Progenitor cell of endocrine pancreas (in vitro differentiated cells): ENCODE results near the gene CCDC107. TPM values are rescaled to one million over a fixed set of nuclear protein-coding genes. Genes with fewer than 3 reads are reported as not detected.

ENCODE experiments used
- DNase-seq: peaks from one replicate; pipeline ENCODE4 v3.0.0; 2021; ENCODE audit warnings: low spot score; ENCODE audit not compliant: unreplicated experiment
- H3K27ac Mint-ChIP-seq: 2 replicates; pipeline ENCODE4 v1.8.0; 2021; ENCODE audit warnings: mild to moderate bottlenecking, moderate library complexity, mixed read lengths
- H3K27me3 Mint-ChIP-seq: 2 replicates; pipeline ENCODE4 v1.8.0; 2021; ENCODE audit warnings: mixed read lengths
- H3K36me3 Mint-ChIP-seq: 2 replicates; pipeline ENCODE4 v1.8.0; 2022; ENCODE audit warnings: mixed read lengths; ENCODE audit not compliant: insufficient read depth
- H3K4me1 Mint-ChIP-seq: 2 replicates; pipeline ENCODE4 v1.8.0; 2021; ENCODE audit warnings: low read depth, mixed read lengths
- H3K4me3 Mint-ChIP-seq: 2 replicates; pipeline ENCODE4 v1.8.0; 2021; ENCODE audit warnings: low read depth, mild to moderate bottlenecking, moderate library complexity, mixed read lengths
- H3K9me3 Mint-ChIP-seq: 2 replicates; pipeline ENCODE4 v1.8.0; 2021; ENCODE audit warnings: low read depth, mixed read lengths
- total RNA-seq: library from RNA; stranded (reverse); gene quantifications from 2 replicates; pipeline ENCODE4 v1.2.1, GENCODE V29; 2021
- TF ChIP-seq, protein P1 (sequence below): fragments of 200-600 bp; sonication (generic); IDR thresholded peaks from one replicate; pipeline ENCODE4 v1.5.0; 2021; ENCODE audit warnings: antibody characterized with exemption, mild to moderate bottlenecking; ENCODE audit not compliant: unreplicated experiment

CCDC107 gene
- total RNA-seq, 1 donor from 2014 or later = 18.8 TPM

DNA sequence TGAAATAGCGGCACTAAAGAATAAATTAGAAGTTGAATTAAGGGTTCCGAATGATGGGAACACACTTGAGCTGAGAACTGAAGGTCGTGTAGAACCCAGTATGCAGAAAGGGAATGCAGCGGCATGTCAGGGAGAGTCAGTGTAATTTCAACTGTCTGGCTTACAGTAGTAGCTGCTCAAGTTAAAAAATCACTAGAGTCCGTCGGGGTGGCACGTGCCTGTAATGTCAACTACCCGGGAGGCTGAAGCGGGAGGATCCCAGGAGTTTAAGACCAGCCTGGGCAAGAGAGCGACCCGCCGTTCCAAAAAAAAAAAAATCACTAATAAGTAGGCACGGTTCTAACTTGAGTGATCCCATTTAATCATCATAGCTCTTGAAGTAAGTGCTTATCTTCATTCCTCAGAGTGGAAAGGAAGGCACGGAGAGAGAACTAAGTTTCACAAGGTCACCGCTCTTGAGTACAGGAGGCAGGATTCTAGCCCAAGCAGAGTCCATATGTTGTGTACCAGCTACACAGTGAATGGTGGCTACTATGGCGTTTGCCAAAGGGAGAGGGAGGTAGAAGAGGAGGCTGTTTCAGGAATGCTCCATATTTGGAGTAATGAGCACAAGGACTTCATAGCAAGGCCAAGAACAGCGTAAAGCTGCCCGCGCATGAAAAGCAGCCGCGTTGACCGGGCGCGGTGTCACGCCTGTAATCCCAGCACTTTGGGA lies 1.1 kb upstream of the CCDC107 start:
- TF ChIP-seq, protein P1, sequence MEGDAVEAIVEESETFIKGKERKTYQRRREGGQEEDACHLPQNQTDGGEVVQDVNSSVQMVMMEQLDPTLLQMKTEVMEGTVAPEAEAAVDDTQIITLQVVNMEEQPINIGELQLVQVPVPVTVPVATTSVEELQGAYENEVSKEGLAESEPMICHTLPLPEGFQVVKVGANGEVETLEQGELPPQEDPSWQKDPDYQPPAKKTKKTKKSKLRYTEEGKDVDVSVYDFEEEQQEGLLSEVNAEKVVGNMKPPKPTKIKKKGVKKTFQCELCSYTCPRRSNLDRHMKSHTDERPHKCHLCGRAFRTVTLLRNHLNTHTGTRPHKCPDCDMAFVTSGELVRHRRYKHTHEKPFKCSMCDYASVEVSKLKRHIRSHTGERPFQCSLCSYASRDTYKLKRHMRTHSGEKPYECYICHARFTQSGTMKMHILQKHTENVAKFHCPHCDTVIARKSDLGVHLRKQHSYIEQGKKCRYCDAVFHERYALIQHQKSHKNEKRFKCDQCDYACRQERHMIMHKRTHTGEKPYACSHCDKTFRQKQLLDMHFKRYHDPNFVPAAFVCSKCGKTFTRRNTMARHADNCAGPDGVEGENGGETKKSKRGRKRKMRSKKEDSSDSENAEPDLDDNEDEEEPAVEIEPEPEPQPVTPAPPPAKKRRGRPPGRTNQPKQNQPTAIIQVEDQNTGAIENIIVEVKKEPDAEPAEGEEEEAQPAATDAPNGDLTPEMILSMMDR = no peak
- DNase-seq = no peak
- Mint-ChIP-seq H3K27ac (peak overlapping the region; percentile 100), H3K27me3 (peaks cover 6% of the 10 kb centered on the region), H3K4me3 (peak overlapping the region; percentile 77), H3K36me3 (peaks cover 7% of the 10 kb centered on the region), H3K4me1 (peaks cover 13% of the 10 kb centered on the region), H3K9me3 (no peaks in the 10 kb centered on the region)

DNA sequence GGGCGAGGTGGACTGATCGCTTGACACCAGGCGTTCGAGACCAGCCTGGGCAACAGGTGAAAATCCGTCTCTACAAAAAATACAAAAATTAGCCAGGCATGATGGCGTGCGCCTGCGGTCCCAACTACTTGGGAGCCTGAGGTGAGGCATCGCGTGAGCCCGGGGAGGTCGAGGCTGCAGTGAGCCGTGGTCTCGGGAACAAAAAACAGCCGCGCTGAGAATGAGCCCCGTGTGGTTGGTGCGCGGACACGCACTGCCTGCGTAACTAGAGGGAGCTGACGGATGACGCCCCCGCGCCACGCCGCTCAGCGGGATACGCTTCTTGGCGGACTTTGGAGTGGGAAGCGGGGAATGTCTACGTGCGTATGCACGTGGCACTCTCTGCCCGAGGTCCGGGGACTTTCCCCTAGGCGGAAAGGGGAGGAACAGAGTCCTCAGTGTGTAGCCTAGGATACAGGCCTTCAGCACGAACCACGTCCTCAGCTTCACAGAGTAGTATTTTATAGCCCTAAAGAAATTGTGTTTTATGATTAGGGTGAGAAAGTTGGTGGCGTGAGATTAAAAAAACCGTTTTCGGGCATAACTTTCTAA lies 451 bp upstream of the CCDC107 start, which contains the start of gene RMRP:
Gene RMRP, minus strand, starts transcription at position 474 of the 591 bp plus-strand sequence.
- Mint-ChIP-seq H3K9me3 (no peaks in the 10 kb centered on the region), H3K36me3 (peaks cover 8% of the 10 kb centered on the region), H3K27me3 (peaks cover 6% of the 10 kb centered on the region), H3K27ac (peak within 1 kb of the TSS; percentile 100), H3K4me3 (peak within 1 kb of the TSS; percentile 85), H3K4me1 (peaks cover 13% of the 10 kb centered on the region)
- TF ChIP-seq, protein P1 = peak; percentile 39
- DNase-seq = peak; percentile 86

DNA sequence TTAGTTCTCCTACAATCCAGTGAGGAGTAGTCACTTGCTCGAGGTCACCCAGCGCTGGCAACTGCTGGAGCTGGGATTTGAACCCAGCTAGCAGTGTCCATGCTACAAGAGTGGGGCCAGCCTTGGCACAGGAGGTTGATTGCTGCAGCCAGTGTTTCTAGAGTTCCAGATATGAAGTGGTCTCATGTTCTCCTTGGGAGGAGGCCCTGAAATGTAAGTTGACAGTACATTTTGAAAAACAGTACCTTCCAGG lies 802 bp downstream of the CCDC107 start:
- TF ChIP-seq, protein P1 = no peak
- DNase-seq = no peak
- peak overlapping the region; percentile 85 for H3K4me3 Mint-ChIP-seq
- no peaks in the 10 kb centered on the region for H3K9me3 Mint-ChIP-seq
- peaks cover 9% of the 10 kb centered on the region for H3K36me3 Mint-ChIP-seq
- peaks cover 13% of the 10 kb centered on the region for H3K4me1 Mint-ChIP-seq
- H3K27ac Mint-ChIP-seq = peak overlapping the region; percentile 98
- H3K27me3 Mint-ChIP-seq = peaks cover 6% of the 10 kb centered on the region

GRCh38 chr9:35659340-35659739 lies 1.2 kb downstream of the CCDC107 start:
- Mint-ChIP-seq H3K4me3 (peak overlapping the region; percentile 85), H3K9me3 (no peaks in the 10 kb centered on the region), H3K27ac (peak overlapping the region; percentile 98), H3K36me3 (peaks cover 9% of the 10 kb centered on the region), H3K27me3 (peaks cover 6% of the 10 kb centered on the region), H3K4me1 (peaks cover 15% of the 10 kb centered on the region)
- no peak for DNase-seq
- TF ChIP-seq, protein P1 = no peak

DNA sequence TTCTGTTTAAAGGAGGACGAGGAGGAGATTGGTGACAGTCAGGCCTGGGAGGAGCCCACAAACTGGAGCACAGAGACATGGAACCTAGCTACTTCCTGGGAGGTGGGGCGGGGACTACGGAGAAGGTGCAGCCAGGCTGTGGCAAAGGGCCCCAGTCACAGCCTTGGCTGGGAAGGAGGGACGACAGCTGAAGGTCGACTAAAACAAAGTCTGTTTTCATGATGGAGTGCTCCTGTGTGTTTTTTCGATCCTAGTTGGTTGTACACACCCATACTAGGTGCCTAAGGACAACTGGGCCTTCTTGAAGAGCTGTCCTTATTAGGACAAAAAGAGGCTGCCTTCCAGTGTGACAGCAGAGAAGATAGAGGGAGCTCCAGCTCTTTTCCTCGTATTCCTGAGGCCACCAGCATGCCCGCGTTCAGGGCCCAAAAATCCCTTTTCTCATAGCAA lies 2.9 kb downstream of the CCDC107 start:
- H3K27me3 Mint-ChIP-seq = peaks cover 4% of the 10 kb centered on the region
- H3K36me3 Mint-ChIP-seq = peaks cover 9% of the 10 kb centered on the region
- no peak overlapping the region for H3K4me3 Mint-ChIP-seq
- DNase-seq = no peak
- H3K4me1 Mint-ChIP-seq = peaks cover 15% of the 10 kb centered on the region
- no peak overlapping the region for H3K27ac Mint-ChIP-seq
- TF ChIP-seq, protein P1 = no peak
- no peaks in the 10 kb centered on the region for H3K9me3 Mint-ChIP-seq
